SU-DHL-6 (cell line): ENCODE results near the gene RASSF1.

ENCODE experiments used
- H2AFZ ChIP-seq: fragments of 200-600 bp; sonication (generic); 2 replicates; pipeline ENCODE4 v1.6.1; 2014; ENCODE audit warnings: low read depth, mild to moderate bottlenecking, moderate library complexity, mixed read lengths, antibody characterized with exemption, low read length; ENCODE audit not compliant: severe bottlenecking
- H3F3A ChIP-seq: fragments of 200-600 bp; shearing (Covaris generic); 2 replicates; pipeline ENCODE4 v1.6.0; 2016; ENCODE audit warnings: antibody characterized with exemption, mild to moderate bottlenecking; ENCODE audit not compliant: insufficient read depth
- H3K27ac ChIP-seq: fragments of 200-600 bp; sonication (generic); 2 replicates; pipeline ENCODE4 v1.5.1; 2016; ENCODE audit warnings: low read depth, mild to moderate bottlenecking, low read length, moderate library complexity, mixed read lengths
- H3K27me3 ChIP-seq: fragments of 200-600 bp; sonication (generic), shearing (Covaris generic); 2 replicates; pipeline ENCODE4 v1.6.0; 2014; ENCODE audit warnings: mild to moderate bottlenecking, low read length
- H3K36me3 ChIP-seq: fragments of 200-600 bp; sonication (generic); 2 replicates; pipeline ENCODE4 v1.6.1; 2014; ENCODE audit warnings: mild to moderate bottlenecking, low read length, mixed read lengths
- H3K4me2 ChIP-seq: fragments of 300-600, 200-600 bp; shearing (Covaris generic), sonication (generic); 2 replicates; pipeline ENCODE4 v1.6.0; 2014; ENCODE audit warnings: low read length, low read depth, mild to moderate bottlenecking; ENCODE audit not compliant: poor library complexity, severe bottlenecking
- H3K4me3 ChIP-seq: fragments of 200-600 bp; sonication (generic); 2 replicates; pipeline ENCODE4 v1.5.1; 2014; ENCODE audit warnings: antibody characterized with exemption, low read length, mild to moderate bottlenecking, mixed read lengths; ENCODE audit not compliant: insufficient read depth, poor library complexity, severe bottlenecking
- H3K79me2 ChIP-seq: fragments of 200-600 bp; sonication (generic); 2 replicates; pipeline ENCODE4 v1.6.1; 2014; ENCODE audit warnings: mild to moderate bottlenecking, low read length, moderate library complexity; ENCODE audit not compliant: insufficient read depth
- H3K9ac ChIP-seq: fragments of 200-600 bp; sonication (generic); 2 replicates; pipeline ENCODE4 v1.7.0; 2014; ENCODE audit warnings: mild to moderate bottlenecking, low read length
- H3K9me2 ChIP-seq: fragments of 200-600 bp; sonication (generic); replicated peaks from 2 replicates; pipeline ENCODE4 v1.6.1; 2014; ENCODE audit warnings: low read length; ENCODE audit not compliant: insufficient read depth
- H3K9me3 ChIP-seq: fragments of 200-600 bp; sonication (generic); 2 replicates; pipeline ENCODE4 v1.6.1; 2014; ENCODE audit warnings: low read length, mixed read lengths; ENCODE audit not compliant: insufficient read depth
- H4K20me1 ChIP-seq: fragments of 200-600 bp; sonication (generic); 2 replicates; pipeline ENCODE4 v1.6.1; 2014; ENCODE audit warnings: low read depth, mild to moderate bottlenecking, antibody characterized with exemption, low read length, moderate library complexity, mixed read lengths
- EZH2phosphoT487 ChIP-seq: fragments of 200-600 bp; sonication (generic), shearing (Covaris generic); conservative IDR thresholded peaks from 2 replicates; pipeline ENCODE4 v1.6.1; 2018; ENCODE audit warnings: mild to moderate bottlenecking, antibody characterized with exemption, low read length, moderate library complexity, mixed read lengths
- TF ChIP-seq, protein P1 (sequence below): fragments of 200-600 bp; sonication (generic); IDR thresholded peaks from one replicate; pipeline ENCODE4 v1.5.1; 2017; ENCODE audit warnings: antibody characterized with exemption, mild to moderate bottlenecking, low read length, moderate library complexity; ENCODE audit not compliant: insufficient read depth, poor library complexity, severe bottlenecking

Gene RASSF1

DNA sequence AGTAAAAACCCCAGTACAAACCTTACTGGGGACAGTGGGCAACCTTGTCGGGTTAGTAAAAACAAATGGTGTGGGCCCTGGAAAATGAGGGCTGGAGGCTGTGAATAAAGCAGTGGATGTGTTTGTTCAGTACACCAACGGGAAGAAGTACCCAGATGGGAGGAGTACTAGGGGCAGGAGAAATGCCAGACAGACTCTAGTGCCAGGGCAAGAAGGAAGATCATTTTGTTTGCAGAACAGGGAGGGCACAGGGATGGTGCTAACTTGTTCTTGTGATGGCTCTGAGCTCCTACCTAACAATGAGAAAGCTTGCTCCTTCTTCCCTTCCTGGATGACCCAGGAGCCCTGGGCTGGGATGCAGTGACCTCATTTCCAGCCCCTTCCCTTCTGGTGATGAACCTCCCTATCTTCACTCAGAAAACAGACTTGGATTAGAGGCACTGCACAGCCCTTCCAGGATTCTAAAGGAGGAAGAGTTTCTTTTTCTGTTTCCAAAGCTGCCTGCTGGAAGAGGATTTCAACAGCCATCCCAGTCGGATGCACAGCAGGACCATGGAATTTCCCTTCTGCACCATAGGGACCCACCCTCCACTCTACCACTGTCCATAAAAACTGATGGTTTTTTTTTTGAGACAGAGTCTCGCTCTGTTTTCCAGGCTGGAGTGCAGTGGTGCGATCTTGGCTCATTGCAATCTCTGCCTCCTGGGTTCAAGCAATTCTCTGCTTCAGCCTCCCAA lies 6.1 kb downstream of the RASSF1 start:
- Histone ChIP-seq H3K9ac (peak overlapping the region; percentile 6; the same call in 1 of the 2 replicates), H3K79me2 (peaks cover 42% of the 10 kb centered on the region), H3K9me2 (no peaks in the 10 kb centered on the region), H3K9me3 (no peaks in the 10 kb centered on the region), H3K27ac (no peak overlapping the region), H3F3A (peaks cover 15% of the 10 kb centered on the region; the same call in 1 of the 2 replicates), H2AFZ (no peak overlapping the region), H3K4me2 (peak overlapping the region; percentile 8), H3K4me3 (no peak overlapping the region), H4K20me1 (no peaks in the 10 kb centered on the region; the same call in 1 of the 2 replicates), H3K27me3 (no peaks in the 10 kb centered on the region), H3K36me3 (peaks cover 6% of the 10 kb centered on the region; the same call in 1 of the 2 replicates)
- TF ChIP-seq, protein P1, sequence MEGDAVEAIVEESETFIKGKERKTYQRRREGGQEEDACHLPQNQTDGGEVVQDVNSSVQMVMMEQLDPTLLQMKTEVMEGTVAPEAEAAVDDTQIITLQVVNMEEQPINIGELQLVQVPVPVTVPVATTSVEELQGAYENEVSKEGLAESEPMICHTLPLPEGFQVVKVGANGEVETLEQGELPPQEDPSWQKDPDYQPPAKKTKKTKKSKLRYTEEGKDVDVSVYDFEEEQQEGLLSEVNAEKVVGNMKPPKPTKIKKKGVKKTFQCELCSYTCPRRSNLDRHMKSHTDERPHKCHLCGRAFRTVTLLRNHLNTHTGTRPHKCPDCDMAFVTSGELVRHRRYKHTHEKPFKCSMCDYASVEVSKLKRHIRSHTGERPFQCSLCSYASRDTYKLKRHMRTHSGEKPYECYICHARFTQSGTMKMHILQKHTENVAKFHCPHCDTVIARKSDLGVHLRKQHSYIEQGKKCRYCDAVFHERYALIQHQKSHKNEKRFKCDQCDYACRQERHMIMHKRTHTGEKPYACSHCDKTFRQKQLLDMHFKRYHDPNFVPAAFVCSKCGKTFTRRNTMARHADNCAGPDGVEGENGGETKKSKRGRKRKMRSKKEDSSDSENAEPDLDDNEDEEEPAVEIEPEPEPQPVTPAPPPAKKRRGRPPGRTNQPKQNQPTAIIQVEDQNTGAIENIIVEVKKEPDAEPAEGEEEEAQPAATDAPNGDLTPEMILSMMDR: no peak
- no peak for TF ChIP-seq EZH2phosphoT487

DNA sequence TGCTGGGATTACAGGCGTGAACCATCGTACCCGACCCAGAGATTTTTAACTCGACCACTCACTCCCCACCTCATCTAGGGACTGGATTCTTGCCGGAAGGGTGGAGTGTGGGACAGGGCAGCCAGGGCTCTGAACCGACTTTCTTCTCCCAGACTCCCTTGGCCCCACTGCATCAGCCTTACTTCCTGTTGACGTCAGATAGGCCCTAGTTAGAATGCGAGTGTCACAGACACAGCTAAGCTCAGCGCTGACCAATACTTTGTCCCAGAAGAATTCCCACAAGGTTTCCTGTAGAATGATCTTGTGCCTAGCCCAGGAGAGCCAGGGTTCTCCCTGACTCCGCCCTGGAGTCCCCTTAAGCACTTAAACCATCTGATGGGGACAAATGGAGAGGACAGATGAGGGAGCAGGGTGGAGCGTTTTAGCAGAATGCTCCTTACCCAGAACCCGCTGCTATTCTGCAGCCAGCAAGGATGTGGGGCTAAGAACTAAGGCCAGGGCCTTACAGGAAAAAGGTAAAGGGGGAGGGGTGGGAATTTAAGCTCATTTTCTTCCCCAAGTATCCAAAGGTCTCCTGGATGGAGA lies 6.8 kb downstream of the RASSF1 start:
- H3K27me3 ChIP-seq: no peaks in the 10 kb centered on the region
- H3K27ac ChIP-seq: no peak overlapping the region
- H3K9ac ChIP-seq: no peak overlapping the region
- H3K4me2 ChIP-seq: no peak overlapping the region
- H3K9me3 ChIP-seq: no peaks in the 10 kb centered on the region
- H2AFZ ChIP-seq: no peak overlapping the region
- TF ChIP-seq, protein P1: no peak
- no peak for TF ChIP-seq EZH2phosphoT487
- H4K20me1 ChIP-seq: no peaks in the 10 kb centered on the region; the same call in 1 of the 2 replicates
- H3K4me3 ChIP-seq: no peak overlapping the region
- peaks cover 42% of the 10 kb centered on the region for H3K79me2 ChIP-seq
- H3K36me3 ChIP-seq: peaks cover 6% of the 10 kb centered on the region; the same call in 1 of the 2 replicates
- H3K9me2 ChIP-seq: no peaks in the 10 kb centered on the region
- peaks cover 14% of the 10 kb centered on the region; the same call in 1 of the 2 replicates for H3F3A ChIP-seq

DNA sequence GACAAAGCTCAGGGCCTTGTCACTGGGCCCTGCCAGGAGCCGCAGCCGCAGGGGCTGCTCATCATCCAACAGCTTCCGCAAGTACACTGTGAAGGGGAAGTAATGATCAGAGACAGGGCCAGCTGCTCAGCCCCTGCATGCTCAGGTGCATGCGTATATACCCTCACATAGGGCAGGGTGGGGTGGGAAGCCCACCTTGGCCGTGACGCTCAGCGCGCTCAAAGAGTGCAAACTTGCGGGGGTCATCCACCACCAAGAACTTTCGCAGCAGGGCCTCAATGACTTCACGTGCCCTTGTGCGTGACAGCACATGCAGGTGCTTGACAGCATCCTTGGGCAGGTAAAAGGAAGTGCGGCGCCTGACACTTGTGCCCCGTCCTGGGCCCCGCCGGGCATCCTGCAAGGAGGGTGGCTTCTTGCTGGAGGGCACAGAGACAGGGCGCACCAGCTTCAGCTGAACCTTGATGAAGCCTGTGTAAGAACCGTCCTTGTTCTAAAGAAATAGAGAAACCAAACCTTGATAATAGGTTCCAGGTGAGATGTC lies 9.2 kb downstream of the RASSF1 start:
- H3K27ac ChIP-seq: no peak overlapping the region
- TF ChIP-seq, protein P1: no peak
- TF ChIP-seq EZH2phosphoT487: no peak
- H3K4me2 ChIP-seq: no peak overlapping the region
- H3K79me2 ChIP-seq: peaks cover 48% of the 10 kb centered on the region
- H3K9ac ChIP-seq: no peak overlapping the region
- peaks cover 12% of the 10 kb centered on the region for H3F3A ChIP-seq
- H3K9me3 ChIP-seq: no peaks in the 10 kb centered on the region
- no peaks in the 10 kb centered on the region for H3K27me3 ChIP-seq
- H3K4me3 ChIP-seq: no peak overlapping the region
- H3K9me2 ChIP-seq: no peaks in the 10 kb centered on the region
- H4K20me1 ChIP-seq: no peaks in the 10 kb centered on the region; the same call in 1 of the 2 replicates
- no peak overlapping the region for H2AFZ ChIP-seq
- peaks cover 6% of the 10 kb centered on the region; the same call in 1 of the 2 replicates for H3K36me3 ChIP-seq
